ENCODE measurements around the gene KRT6A. TPM values are rescaled to one million over a fixed set of nuclear protein-coding genes. Genes with fewer than 3 reads are reported as not detected.

Gene KRT6A
- total and polyA plus RNA-seq, 9 of the 15 experiments (the other 6 are each of a cell fraction or from before 2014, with no cell fraction given) = 0.26 TPM; not detected in 8

GRCh38 chr12:52480073-52480472 is 13.0 kb downstream of the KRT6A start (continued):
- TF ChIP-seq MITF (IDR thresholded peaks at IDR 0.05) = no peak
- TF ChIP-seq TAF15 (IDR thresholded peaks at IDR 0.05; ENCODE audit: low read depth, low read length) = no peak
- no peak for TF ChIP-seq HDAC3 (IDR thresholded peaks at IDR 0.05; ENCODE audit: borderline replicate concordance, partially characterized antibody)
- TF ChIP-seq FOXK1 (CRISPR knock-in tag; IDR thresholded peaks at IDR 0.05; ENCODE audit: borderline replicate concordance) = no peak
- no peak for TF ChIP-seq ZSCAN29 (IDR thresholded peaks at IDR 0.05)
- no peak for TF ChIP-seq NR2C1 (IDR thresholded peaks at IDR 0.05)
- TF ChIP-seq NR2C1 (tag; IDR thresholded peaks at IDR 0.05) = no peak

GRCh38 chr12:52477651-52478050 is 15.4 kb downstream of the KRT6A start:
- WGBS (ENCODE audit: insufficient coverage, low coverage, missing lambda C conversion rate) = 0% methylated on average over 2 of the region's 2 CpGs
- Histone ChIP-seq H3K4me3 (no peak overlapping the region), H3K27ac (ENCODE audit: extremely low read depth, low read depth, low read length) (no peak overlapping the region), H3K9me1 (ENCODE audit: control insufficient read depth, insufficient read depth, low read length) (no peaks in the 10 kb centered on the region), H3K9ac (ENCODE audit: insufficient read depth in 1 of 2, low read depth in 2 of 2, low read length in 2 of 2) (no peak overlapping the region), H3K4me1 (replicated peaks in 1 of 2; ENCODE audit: control insufficient read depth in 2 of 2, insufficient read depth in 2 of 2, low read length in 2 of 2) (no peaks in the 10 kb centered on the region), H3K27me3 (ENCODE audit: control insufficient read depth in 2 of 2, insufficient read depth in 2 of 2, low read length in 2 of 2) (peaks cover 0 to 3% of the 10 kb centered on the region in 2 experiments; a peak in 1 of 5 replicates), H3K4me2 (ENCODE audit: insufficient read depth, low read length) (no peak overlapping the region), H4K20me1 (replicated peaks; ENCODE audit: control insufficient read depth, insufficient read depth, low read length) (no peaks in the 10 kb centered on the region; the same call in 1 of the 2 replicates), H3K36me3 (ENCODE audit: control insufficient read depth, insufficient read depth, low read length) (no peaks in the 10 kb centered on the region), H3K79me2 (ENCODE audit: control insufficient read depth, insufficient read depth, low read length) (no peaks in the 10 kb centered on the region), H2AFZ (ENCODE audit: low read depth, low read length) (no peak overlapping the region), H3K9me3 (replicated peaks; ENCODE audit: control insufficient read depth, insufficient read depth, low read depth, low read length) (no peaks in the 10 kb centered on the region)
- ATAC-seq (no peak), FAIRE-seq (no peak), DNase-seq (ENCODE audit: extremely low read depth in 1 of 4, low spot score in 3 of 4) (no peak)
- intact Hi-C loops (cut with micrococcal nuclease) (no loop called here), in situ Hi-C loops (cut with MboI) (no loop called here)
- ChIA-PET POLR2A (no interaction called here), CTCF (ENCODE audit: low intra/inter-chr PET ratio) (no interaction called here)
- TF ChIP-seq ZNF217 (CRISPR knock-in tag; IDR thresholded peaks at IDR 0.05) (no peak), NCOA2 (IDR thresholded peaks at IDR 0.05; ENCODE audit: partially characterized antibody in 2 of 2) (no peak), PHTF2 (CRISPR knock-in tag; IDR thresholded peaks at IDR 0.05) (no peak), HDAC6 (IDR thresholded peaks at IDR 0.05; ENCODE audit: low read depth, low read length) (no peak), HSF4 (CRISPR knock-in tag; IDR thresholded peaks at IDR 0.05; ENCODE audit: borderline replicate concordance) (no peak), STAT5B (CRISPR knock-in tag; IDR thresholded peaks at IDR 0.05) (no peak), RNF219 (CRISPR knock-in tag; IDR thresholded peaks at IDR 0.05) (no peak), RAD51 (IDR thresholded peaks at IDR 0.05; ENCODE audit: borderline replicate concordance, low read depth) (no peak), CBX1 (IDR thresholded peaks at IDR 0.05; ENCODE audit: low read depth) (no peak), PHF21A (IDR thresholded peaks at IDR 0.05; ENCODE audit: borderline replicate concordance, low read depth) (no peak), KAT2B (IDR thresholded peaks at IDR 0.05; ENCODE audit: low read depth, low read length) (no peak), RBM39 (optimal IDR thresholded peaks at IDR 0.05; ENCODE audit: low read depth, low read length) (no peak)
- BruUV-seq (replicated peaks) = no TSS peak
